Effector CD4-positive, alpha-beta T cell (primary cell): ENCODE results near the gene SELENOS.

ENCODE experiments used
- DNase-seq: peaks from one replicate; pipeline ENCODE4 v3.0.0-alpha.2; 2020

Gene SELENOS

GRCh38 chr15:101276501-101277037 lies 716 bp downstream of the SELENOS start:
- no peak for DNase-seq

- no peak for DNase-seq
Measured at GRCh38 chr15:101275018-101275417, 2.3 kb downstream of the SELENOS start.

- DNase-seq = no peak
Measured at GRCh38 chr15:101273534-101273933, 3.8 kb downstream of the SELENOS start.

- DNase-seq = no peak
Measured at GRCh38 chr15:101272584-101272983, 4.7 kb downstream of the SELENOS start.

GRCh38 chr15:101269479-101270223 lies 7.6 kb downstream of the SELENOS start:
- no peak for DNase-seq

- no peak for DNase-seq
Measured at GRCh38 chr15:101267320-101268104, 9.8 kb downstream of the SELENOS start.

GRCh38 chr15:101266787-101267186 lies 10.5 kb downstream of the SELENOS start:
- no peak for DNase-seq

GRCh38 chr15:101266034-101266433 lies 11.3 kb downstream of the SELENOS start:
- no peak for DNase-seq

GRCh38 chr15:101264911-101265641 lies 12.2 kb downstream of the SELENOS start:
- no peak for DNase-seq

GRCh38 chr15:101264011-101264410 lies 13.3 kb downstream of the SELENOS start:
- DNase-seq = no peak

GRCh38 chr15:101262551-101262950 lies 14.7 kb downstream of the SELENOS start:
- DNase-seq = no peak

GRCh38 chr15:101258238-101259144 lies 18.8 kb downstream of the SELENOS start:
- peak; percentile 27 for DNase-seq

- DNase-seq = no peak
Measured at GRCh38 chr15:101256757-101257156, 20.5 kb downstream of the SELENOS start.

GRCh38 chr15:101255615-101256241 lies 21.6 kb downstream of the SELENOS start:
- no peak for DNase-seq

- DNase-seq = no peak
Measured at GRCh38 chr15:101255051-101255395, 22.3 kb downstream of the SELENOS start.

GRCh38 chr15:101254157-101255050 lies 22.9 kb downstream of the SELENOS start:
- DNase-seq = no peak

GRCh38 chr15:101252836-101253235 lies 24.4 kb downstream of the SELENOS start:
- DNase-seq = no peak

GRCh38 chr15:101251830-101252820 lies 25.2 kb downstream of the SELENOS start, which contains the start of gene CHSY1:
CHSY1 (minus strand) TSS chr15:101252048; CDS start chr15:101251456, 592 bp downstream.
- peak; percentile 77 for DNase-seq
